Fibroblast of lung (primary cell): ENCODE data around the gene NOS1AP.

Experiments
- EZH2 ChIP-seq: IDR thresholded peaks from 2 replicates; pipeline ENCODE4 v1.5.1; 2012; ENCODE audit warnings: low read length, control low read depth, mild to moderate bottlenecking; ENCODE audit errors: missing control alignments
- TF ChIP-seq, protein P1 (sequence below), 2 donors: IDR thresholded peaks in 1 of 2; conservative IDR thresholded peaks in 1 of 2; 1 replicate in 1 of 2; 2 replicates in 1 of 2; pipeline ENCODE4 v1.5.1; 2011 to 2012; ENCODE audit warnings: low read length in 2 of 2, control low read depth in 1 of 2, inconsistent platforms in 1 of 2, low read depth in 1 of 2, mild to moderate bottlenecking in 1 of 2

DNA sequence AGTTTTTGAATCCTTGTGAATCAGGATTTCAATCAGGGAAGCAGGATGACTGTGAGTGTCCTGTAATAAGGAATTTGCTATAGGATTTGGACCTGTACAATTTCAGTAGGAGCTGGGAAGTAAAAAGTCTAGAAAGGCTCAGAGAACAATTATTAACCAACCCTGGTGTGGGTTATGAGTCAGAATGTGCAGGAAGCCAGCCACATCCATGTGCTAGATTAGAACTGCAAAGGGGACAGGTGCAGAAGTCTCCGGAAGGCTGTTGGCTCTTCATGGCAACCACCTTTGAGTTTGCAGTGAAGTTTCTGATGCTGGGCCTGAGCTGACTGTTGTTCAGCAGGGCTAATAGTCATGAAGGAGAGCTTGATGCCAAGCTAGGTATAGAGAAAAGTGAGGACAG is 236.5 kb downstream of the NOS1AP start:
- TF ChIP-seq, protein P1, sequence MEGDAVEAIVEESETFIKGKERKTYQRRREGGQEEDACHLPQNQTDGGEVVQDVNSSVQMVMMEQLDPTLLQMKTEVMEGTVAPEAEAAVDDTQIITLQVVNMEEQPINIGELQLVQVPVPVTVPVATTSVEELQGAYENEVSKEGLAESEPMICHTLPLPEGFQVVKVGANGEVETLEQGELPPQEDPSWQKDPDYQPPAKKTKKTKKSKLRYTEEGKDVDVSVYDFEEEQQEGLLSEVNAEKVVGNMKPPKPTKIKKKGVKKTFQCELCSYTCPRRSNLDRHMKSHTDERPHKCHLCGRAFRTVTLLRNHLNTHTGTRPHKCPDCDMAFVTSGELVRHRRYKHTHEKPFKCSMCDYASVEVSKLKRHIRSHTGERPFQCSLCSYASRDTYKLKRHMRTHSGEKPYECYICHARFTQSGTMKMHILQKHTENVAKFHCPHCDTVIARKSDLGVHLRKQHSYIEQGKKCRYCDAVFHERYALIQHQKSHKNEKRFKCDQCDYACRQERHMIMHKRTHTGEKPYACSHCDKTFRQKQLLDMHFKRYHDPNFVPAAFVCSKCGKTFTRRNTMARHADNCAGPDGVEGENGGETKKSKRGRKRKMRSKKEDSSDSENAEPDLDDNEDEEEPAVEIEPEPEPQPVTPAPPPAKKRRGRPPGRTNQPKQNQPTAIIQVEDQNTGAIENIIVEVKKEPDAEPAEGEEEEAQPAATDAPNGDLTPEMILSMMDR (conservative IDR thresholded peaks at IDR 0.05 in 1 of 2, IDR thresholded peaks at IDR 0.05 in 1 of 2; ENCODE audit: low read depth in 1 of 2, low read length in 2 of 2) = no peak
- TF ChIP-seq EZH2 = no peak
